Breast epithelium (tissue), 4 donors: ENCODE results near the gene FNDC11. TPM values are rescaled to one million over a fixed set of nuclear protein-coding genes. Genes with fewer than 3 reads are reported as not detected.
"Not testable (repeated sequence)": the region's sequence is repeated elsewhere in the genome, so short reads cannot be mapped to it uniquely, and the experiment has no call there.

Experiments used
- DNase-seq, 2 donors: peaks; one replicate each; pipeline ENCODE4 v3.0.0-alpha.2; 2019; ENCODE audit warnings: low spot score in 2 of 2
- H3K27ac ChIP-seq, 2 donors: fragments of 200-600 bp; sonication (generic) in 1 of 2; one replicate each; pipeline ENCODE4 v1.5.1; 2016 to 2019; ENCODE audit warnings: mild to moderate bottlenecking in 1 of 2
- H3K27me3 ChIP-seq, 2 donors: fragments of 200-600 bp; sonication (generic) in 1 of 2; one replicate each; pipeline versions ENCODE4 v1.5.1 to v1.6.0; 2017 to 2019; ENCODE audit warnings: control low read depth in 1 of 2, mild to moderate bottlenecking in 1 of 2
- H3K36me3 ChIP-seq: fragments of 200-600 bp; one replicate; pipeline ENCODE4 v1.5.1; 2019
- H3K4me1 ChIP-seq, 2 donors: fragments of 200-600 bp; sonication (generic); one replicate each; pipeline ENCODE4 v1.5.1; 2016 to 2019; ENCODE audit warnings: control low read depth in 1 of 2
- H3K4me3 ChIP-seq, 3 donors: fragments of 200-600 bp; sonication (generic); 1 replicate in 2 of 3; 2 replicates in 1 of 3; pipeline ENCODE4 v1.5.1; 2016 to 2019; ENCODE audit warnings: mild to moderate bottlenecking in 3 of 3, moderate library complexity in 2 of 3
- H3K9me3 ChIP-seq, 2 donors: fragments of 200-600 bp; sonication (generic) in 1 of 2; one replicate each; pipeline ENCODE4 v1.5.1; 2016 to 2019; ENCODE audit warnings: control low read depth in 1 of 2
- POLR2A ChIP-seq: fragments of 450-650 bp; IDR thresholded peaks from one replicate; pipeline ENCODE4 v1.6.1; 2016; ENCODE audit warnings: antibody characterized with exemption, mild to moderate bottlenecking, moderate library complexity
- POLR2AphosphoS5 ChIP-seq, 3 donors: sonication (generic); formaldehyde crosslinking; IDR thresholded peaks; one replicate each; pipeline ENCODE4 v1.6.1; 2017; ENCODE audit warnings: antibody characterized with exemption in 3 of 3
- intact Hi-C: fragments of 100-400 bp; cut with DNase I; formaldehyde crosslinking; loops from one replicate; pipeline ENCODE4 v1.15.1; 2023; ENCODE audit warnings: low total_unique reads
- total RNA-seq, 3 donors: library from RNA; depleted of rRNA; stranded (reverse); fragments of >200 nt; gene quantifications; one replicate each; pipeline ENCODE4 v1.1.0, GENCODE V29; 2016
- TF ChIP-seq, protein P1 (sequence below), 3 donors: fragments of 450-650 bp; IDR thresholded peaks; one replicate each; pipeline ENCODE4 v1.5.1; 2016 to 2017; ENCODE audit warnings: antibody characterized with exemption in 3 of 3, mild to moderate bottlenecking in 3 of 3, moderate library complexity in 3 of 3

Gene FNDC11
- total RNA-seq, 3 donors from 2014 or later, result 0.29 to 0.33 (median 0.32) TPM

DNA sequence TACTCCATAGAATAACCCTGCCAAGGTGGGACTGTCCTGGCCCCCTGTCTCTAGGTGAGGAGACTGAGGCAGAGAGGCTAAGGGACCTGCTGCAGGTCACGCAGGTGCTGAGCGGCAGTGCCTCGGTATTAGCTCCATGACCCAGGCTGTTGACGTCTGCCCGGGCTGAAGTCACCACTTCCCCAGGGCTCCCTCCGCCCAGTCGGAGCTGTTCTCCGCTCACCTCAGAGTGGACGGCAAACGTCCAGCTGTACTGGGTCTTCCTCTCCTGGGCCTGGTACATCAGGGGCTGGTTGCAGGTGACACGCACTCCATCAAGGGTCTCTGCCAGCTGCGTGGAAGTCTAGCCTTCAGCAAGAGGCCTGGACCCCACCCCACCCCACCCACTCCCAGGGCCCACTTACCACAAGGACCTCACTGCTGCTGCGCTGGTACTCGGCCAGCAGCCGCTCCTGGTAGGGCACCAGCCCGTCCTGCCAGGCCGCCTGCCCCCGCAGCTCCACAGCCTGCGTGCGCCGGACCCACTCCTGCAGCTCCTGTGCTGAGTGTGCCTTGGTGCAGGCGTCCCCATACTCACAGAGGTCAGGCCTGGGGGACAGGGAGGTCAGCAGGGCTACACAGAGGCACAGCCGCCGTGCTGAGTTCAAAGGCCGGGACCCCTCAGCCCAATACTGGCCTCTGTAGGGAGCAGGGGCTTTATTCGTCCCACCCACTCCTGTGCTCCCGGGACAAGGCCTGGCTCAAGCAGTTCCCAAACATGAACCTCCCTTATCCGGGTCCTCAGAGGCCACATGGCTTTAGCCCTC, 16.5 kb downstream of the FNDC11 start:
- Histone ChIP-seq H3K27ac (no peak overlapping the region), H3K4me1 (peaks cover 6 to 7% of the 10 kb centered on the region in 2 donors), H3K9me3 (no peaks in the 10 kb centered on the region), H3K27me3 (no peaks in the 10 kb centered on the region), H3K4me3 (no peak overlapping the region), H3K36me3 (no peaks in the 10 kb centered on the region)
- TF ChIP-seq POLR2AphosphoS5 (IDR thresholded peaks at IDR 0.05), result no peak
- TF ChIP-seq POLR2A, result no peak
- TF ChIP-seq, protein P1, sequence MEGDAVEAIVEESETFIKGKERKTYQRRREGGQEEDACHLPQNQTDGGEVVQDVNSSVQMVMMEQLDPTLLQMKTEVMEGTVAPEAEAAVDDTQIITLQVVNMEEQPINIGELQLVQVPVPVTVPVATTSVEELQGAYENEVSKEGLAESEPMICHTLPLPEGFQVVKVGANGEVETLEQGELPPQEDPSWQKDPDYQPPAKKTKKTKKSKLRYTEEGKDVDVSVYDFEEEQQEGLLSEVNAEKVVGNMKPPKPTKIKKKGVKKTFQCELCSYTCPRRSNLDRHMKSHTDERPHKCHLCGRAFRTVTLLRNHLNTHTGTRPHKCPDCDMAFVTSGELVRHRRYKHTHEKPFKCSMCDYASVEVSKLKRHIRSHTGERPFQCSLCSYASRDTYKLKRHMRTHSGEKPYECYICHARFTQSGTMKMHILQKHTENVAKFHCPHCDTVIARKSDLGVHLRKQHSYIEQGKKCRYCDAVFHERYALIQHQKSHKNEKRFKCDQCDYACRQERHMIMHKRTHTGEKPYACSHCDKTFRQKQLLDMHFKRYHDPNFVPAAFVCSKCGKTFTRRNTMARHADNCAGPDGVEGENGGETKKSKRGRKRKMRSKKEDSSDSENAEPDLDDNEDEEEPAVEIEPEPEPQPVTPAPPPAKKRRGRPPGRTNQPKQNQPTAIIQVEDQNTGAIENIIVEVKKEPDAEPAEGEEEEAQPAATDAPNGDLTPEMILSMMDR (IDR thresholded peaks at IDR 0.05), result no peak
- DNase-seq, result no peak
- intact Hi-C loops, result no loop called here

DNA sequence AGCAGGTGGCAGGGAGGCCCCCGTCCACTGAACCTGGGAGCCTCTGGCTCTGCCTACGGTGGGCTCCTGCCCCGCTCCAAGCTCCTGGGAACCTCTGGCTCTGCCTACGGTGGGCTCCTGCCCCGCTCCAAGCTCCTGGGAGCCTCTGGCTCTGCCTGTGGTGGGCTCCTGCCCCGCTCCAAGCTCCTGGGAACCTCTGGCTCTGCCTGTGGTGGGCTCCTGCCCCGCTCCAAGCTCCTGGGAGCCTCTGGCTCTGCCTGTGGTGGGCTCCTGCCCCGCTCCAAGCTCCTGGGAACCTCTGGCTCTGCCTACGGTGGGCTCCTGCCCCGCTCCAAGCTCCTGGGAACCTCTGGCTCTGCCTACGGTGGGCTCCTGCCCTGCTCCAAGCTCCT, 17.1 kb downstream of the FNDC11 start:
- H3K36me3 ChIP-seq, H3K9me3 ChIP-seq, H3K4me3 ChIP-seq, DNase-seq, intact Hi-C loops, H3K4me1 ChIP-seq, H3K27ac ChIP-seq, H3K27me3 ChIP-seq: not testable (repeated sequence)

DNA sequence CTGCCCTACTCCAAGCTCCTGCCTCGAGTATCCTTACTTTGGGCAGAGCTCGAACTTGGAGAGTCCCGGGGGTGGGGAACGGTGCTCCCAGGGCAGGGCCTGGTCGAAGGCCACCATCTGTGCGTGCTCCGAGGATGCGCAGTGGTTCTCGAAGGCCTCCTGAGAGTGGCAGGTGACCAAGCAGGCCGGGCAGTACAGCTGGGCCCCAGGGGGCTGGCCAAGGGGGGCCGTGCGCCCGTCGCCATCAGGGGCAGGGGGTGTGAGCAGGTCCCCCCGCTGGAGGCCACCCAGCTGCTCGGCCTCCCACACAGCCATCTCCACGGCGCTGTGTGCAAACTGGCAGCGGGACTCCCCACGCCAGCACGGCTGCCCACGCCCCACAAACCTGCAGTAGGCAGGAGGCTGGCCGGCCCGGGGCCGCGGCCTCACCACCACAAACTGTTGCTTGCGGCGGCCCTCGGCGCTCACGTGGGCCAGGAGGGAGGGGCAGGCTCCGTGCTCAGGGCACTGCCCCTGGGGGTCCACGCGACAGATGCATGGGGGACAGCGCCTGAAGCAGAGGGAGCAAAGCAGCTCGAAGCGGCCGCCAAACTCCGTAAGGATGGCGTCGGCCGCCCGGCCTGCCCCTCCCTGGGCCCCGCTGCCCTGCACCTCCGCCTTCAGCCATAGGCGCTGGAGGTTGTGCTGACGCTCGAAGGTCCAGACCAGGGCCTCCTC, 18.3 kb downstream of the FNDC11 start:
- intact Hi-C loops, result no loop called here
- Histone ChIP-seq H3K4me3 (no peak overlapping the region), H3K27ac (no peak overlapping the region), H3K27me3 (no peaks in the 10 kb centered on the region), H3K4me1 (peaks cover 6 to 7% of the 10 kb centered on the region in 2 donors), H3K9me3 (no peaks in the 10 kb centered on the region), H3K36me3 (no peaks in the 10 kb centered on the region)
- no peak for TF ChIP-seq POLR2A
- TF ChIP-seq, protein P1 (IDR thresholded peaks at IDR 0.05), result no peak
- TF ChIP-seq POLR2AphosphoS5 (IDR thresholded peaks at IDR 0.05), result no peak
- DNase-seq, result no peak

DNA sequence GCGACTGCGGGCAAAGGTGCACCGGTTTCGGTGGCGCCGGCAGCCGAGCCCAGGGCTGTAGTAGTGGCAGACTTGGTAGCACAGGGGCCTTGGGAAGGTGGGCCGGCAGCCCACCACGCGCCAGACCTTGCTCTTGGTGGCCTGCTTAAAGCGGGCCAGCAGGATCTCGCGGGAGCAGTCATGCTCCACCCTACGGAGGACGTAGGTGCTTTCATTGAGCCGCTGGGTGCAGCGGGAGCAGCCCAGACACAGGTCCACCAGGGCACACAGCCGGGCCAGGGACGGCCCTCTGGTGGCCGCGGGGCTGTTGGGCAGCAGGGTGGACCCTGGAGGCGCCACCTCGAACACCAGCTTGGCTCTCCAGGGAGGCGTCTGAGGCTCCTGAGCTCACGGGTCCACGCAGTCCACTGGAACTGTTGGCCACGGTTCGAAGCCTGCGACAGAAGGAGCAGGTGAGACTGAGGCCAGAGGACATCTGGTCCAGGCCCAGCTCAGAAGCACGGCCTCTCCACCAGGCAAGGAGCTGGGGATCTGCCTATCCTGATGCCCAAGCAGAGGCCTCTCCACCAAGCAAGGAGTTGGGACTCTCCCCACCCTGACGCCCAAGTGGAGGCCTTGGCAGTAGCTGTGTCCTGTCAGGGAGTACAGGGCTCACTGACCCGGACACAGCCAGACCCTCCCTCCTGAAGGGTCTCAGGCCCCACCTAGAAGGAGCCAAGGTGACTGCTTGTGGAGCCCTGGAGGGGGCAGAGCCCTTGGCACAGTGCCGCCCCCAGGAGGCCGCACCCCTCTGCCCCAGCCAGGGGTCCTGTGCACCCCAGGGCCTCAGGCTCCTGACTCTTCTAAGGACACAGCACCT, 19.1 kb downstream of the FNDC11 start:
- Histone ChIP-seq H3K27me3 (no peaks in the 10 kb centered on the region), H3K27ac (peak overlapping the region; percentile 85 to 92)
- intact Hi-C loops, result no loop called here

DNA sequence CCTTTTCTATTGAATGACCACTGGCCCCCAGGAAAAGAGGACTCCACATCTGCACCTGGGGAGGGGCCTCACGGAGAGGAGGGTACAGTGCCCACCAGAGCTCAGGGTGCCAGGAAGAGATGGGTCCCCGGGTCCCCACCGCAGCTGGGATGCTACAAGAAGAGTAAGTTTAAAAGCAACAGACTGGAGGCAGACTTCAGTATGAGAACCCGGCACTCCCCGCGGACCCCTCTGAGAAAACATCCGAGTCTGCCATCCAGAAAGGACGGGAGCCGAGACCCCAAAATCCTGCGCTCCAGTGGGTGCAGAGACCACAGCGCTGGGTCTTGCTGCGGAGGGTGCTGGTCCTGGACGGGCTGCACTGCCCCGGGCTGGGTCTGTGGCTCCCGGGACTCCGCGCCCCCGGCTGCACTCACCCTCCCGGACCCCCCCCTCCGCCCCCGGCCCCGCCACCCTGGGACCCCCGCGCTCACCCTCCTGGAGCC, 19.7 kb downstream of the FNDC11 start:
- Histone ChIP-seq H3K9me3 (no peaks in the 10 kb centered on the region), H3K4me3 (peak overlapping the region; percentile 87 to 90 (median 89)), H3K4me1 (peaks cover 6 to 7% of the 10 kb centered on the region in 2 donors), H3K27me3 (no peaks in the 10 kb centered on the region), H3K27ac (peak overlapping the region; percentile 85 to 92), H3K36me3 (no peaks in the 10 kb centered on the region)
- intact Hi-C loops, result no loop called here
- DNase-seq, result no peak
- TF ChIP-seq, protein P1 (IDR thresholded peaks at IDR 0.05), result no peak
- no peak for TF ChIP-seq POLR2A
- TF ChIP-seq POLR2AphosphoS5 (IDR thresholded peaks at IDR 0.05), result no peak

More for the DNA sequence above, 19.1 kb downstream of the FNDC11 start:
- TF ChIP-seq POLR2A, result no peak
- no peak for TF ChIP-seq POLR2AphosphoS5 (IDR thresholded peaks at IDR 0.05)
- TF ChIP-seq, protein P1 (IDR thresholded peaks at IDR 0.05), result no peak
- peak overlapping the region; percentile 87 to 90 (median 89) for H3K4me3 ChIP-seq
- H3K9me3 ChIP-seq, result no peaks in the 10 kb centered on the region
- no peaks in the 10 kb centered on the region for H3K36me3 ChIP-seq
- no peak for DNase-seq
- peaks cover 6 to 7% of the 10 kb centered on the region in 2 donors for H3K4me1 ChIP-seq
